Dendritic cell treated with granulocyte-macrophage colony-stimulating factor and Interleukin-4, amounts not matched to agents 40 ng/mL and 50 ng/mL, for 4 days (primary cell): Measurements from ENCODE around the gene OR8G1.

Experiments used
- H3K27ac Mint-ChIP-seq: one replicate; pipeline ENCODE4 v1.8.0; 2022; ENCODE audit warnings: mild to moderate bottlenecking, mixed read lengths
- H3K27me3 Mint-ChIP-seq: one replicate; pipeline ENCODE4 v1.8.0; 2022; ENCODE audit warnings: mild to moderate bottlenecking, mixed read lengths
- H3K36me3 Mint-ChIP-seq: one replicate; pipeline ENCODE4 v1.8.0; 2022; ENCODE audit warnings: low read depth, mixed read lengths
- H3K4me1 Mint-ChIP-seq: one replicate; pipeline ENCODE4 v1.8.0; 2022; ENCODE audit warnings: low read depth, mixed read lengths
- H3K4me3 Mint-ChIP-seq: one replicate; pipeline ENCODE4 v1.8.0; 2022; ENCODE audit warnings: mild to moderate bottlenecking, moderate library complexity, mixed read lengths
- H3K9me3 Mint-ChIP-seq: one replicate; pipeline ENCODE4 v1.8.0; 2022; ENCODE audit warnings: mixed read lengths
- intact Hi-C: fragments of 100-400 bp; cut with micrococcal nuclease; formaldehyde crosslinking; loops from one replicate; pipeline ENCODE4 v1.15.0; 2022

Gene OR8G1

GRCh38 chr11:124240621-124241397, at the start of gene OR8G1:
Gene OR8G1 (plus strand): TSS chr11:124241095. CDS start chr11:124249676, 8,581 bp downstream.
- Mint-ChIP-seq H3K27ac (no peak within 1 kb of the TSS), H3K4me3 (no peak within 1 kb of the TSS), H3K36me3 (no peaks in the 10 kb centered on the region), H3K4me1 (peaks cover 9% of the 10 kb centered on the region), H3K27me3 (peaks cover 3% of the 10 kb centered on the region), H3K9me3 (peaks cover 12% of the 10 kb centered on the region)
- intact Hi-C loops: no loop called here

DNA sequence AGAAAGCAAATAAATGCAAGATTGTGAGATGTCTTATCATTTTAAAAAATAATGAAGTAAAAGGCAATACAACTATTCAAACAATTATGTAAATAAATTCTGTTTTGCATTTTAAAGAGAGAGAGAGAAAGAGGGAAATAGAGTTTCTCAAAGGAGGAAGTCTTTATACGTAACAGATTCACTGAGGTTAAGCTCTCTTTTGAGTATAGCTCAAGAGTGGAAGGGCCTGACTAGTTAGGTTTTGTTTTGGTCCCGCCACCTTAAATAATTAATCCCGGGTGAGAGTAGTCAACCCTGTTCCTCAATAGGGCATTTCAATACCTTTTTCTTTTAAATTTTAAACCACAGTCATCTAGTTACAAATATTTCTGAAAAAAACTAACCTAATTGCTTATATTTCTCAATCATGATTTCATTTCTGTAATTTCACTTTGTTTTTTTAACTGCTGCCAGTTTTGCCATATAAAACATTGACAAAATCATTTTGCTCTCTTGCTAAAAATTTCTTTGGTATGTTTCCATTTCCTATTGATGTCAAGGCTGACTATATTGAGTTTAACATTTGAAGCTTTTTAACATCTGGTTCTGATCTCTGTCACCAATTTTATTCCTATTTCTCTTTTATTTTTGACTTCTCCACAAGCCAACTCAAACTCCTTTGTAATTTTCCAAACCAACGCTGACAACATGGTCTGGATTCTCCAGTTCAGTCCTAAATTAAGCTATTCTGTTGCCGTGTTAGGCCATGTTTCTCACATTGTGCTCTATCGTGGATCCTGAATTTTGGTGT, 47.5 kb upstream of the OR8G1 start:
- H3K9me3 Mint-ChIP-seq: no peaks in the 10 kb centered on the region
- intact Hi-C loops: no loop called here
- no peaks in the 10 kb centered on the region for H3K36me3 Mint-ChIP-seq
- no peaks in the 10 kb centered on the region for H3K27me3 Mint-ChIP-seq
- H3K4me3 Mint-ChIP-seq: no peak overlapping the region
- peaks cover 13% of the 10 kb centered on the region for H3K4me1 Mint-ChIP-seq
- H3K27ac Mint-ChIP-seq: no peak overlapping the region

GRCh38 chr11:124194293-124195188, 46.4 kb upstream of the OR8G1 start:
- no peak overlapping the region for H3K27ac Mint-ChIP-seq
- intact Hi-C loops: loop anchor here (1.0 to 5.0 kb wide), 2 partner anchors 87 to 123 kb away; no protein-coding TSS in a partner anchor

GRCh38 chr11:124195189-124195734, 45.6 kb upstream of the OR8G1 start:
- H3K27me3 Mint-ChIP-seq: peaks cover 3% of the 10 kb centered on the region
- H3K4me1 Mint-ChIP-seq: peaks cover 13% of the 10 kb centered on the region
- no peaks in the 10 kb centered on the region for H3K36me3 Mint-ChIP-seq
- intact Hi-C loops: loop anchor here (1.0 to 5.0 kb wide), 2 partner anchors 88 to 124 kb away; no protein-coding TSS in a partner anchor
- H3K4me3 Mint-ChIP-seq: no peak overlapping the region
- no peaks in the 10 kb centered on the region for H3K9me3 Mint-ChIP-seq
- H3K27ac Mint-ChIP-seq: no peak overlapping the region

More at GRCh38 chr11:124194293-124195188, 46.4 kb upstream of the OR8G1 start:
- Mint-ChIP-seq H3K36me3 (no peaks in the 10 kb centered on the region), H3K4me3 (no peak overlapping the region), H3K4me1 (peaks cover 13% of the 10 kb centered on the region), H3K27me3 (peaks cover 3% of the 10 kb centered on the region), H3K9me3 (no peaks in the 10 kb centered on the region)

GRCh38 chr11:124197999-124198398, 42.9 kb upstream of the OR8G1 start:
- H3K4me1 Mint-ChIP-seq: peaks cover 13% of the 10 kb centered on the region
- H3K36me3 Mint-ChIP-seq: no peaks in the 10 kb centered on the region
- H3K9me3 Mint-ChIP-seq: no peaks in the 10 kb centered on the region
- intact Hi-C loops: loop anchor here (5.0 kb wide), 1 partner anchor 91 kb away; no protein-coding TSS in a partner anchor
- H3K4me3 Mint-ChIP-seq: no peak overlapping the region
- H3K27ac Mint-ChIP-seq: no peak overlapping the region
- H3K27me3 Mint-ChIP-seq: peaks cover 3% of the 10 kb centered on the region

GRCh38 chr11:124198897-124199296, 42.0 kb upstream of the OR8G1 start:
- Mint-ChIP-seq H3K4me3 (no peak overlapping the region), H3K36me3 (no peaks in the 10 kb centered on the region), H3K4me1 (peaks cover 8% of the 10 kb centered on the region), H3K9me3 (no peaks in the 10 kb centered on the region), H3K27ac (no peak overlapping the region), H3K27me3 (peaks cover 3% of the 10 kb centered on the region)
- intact Hi-C loops: loop anchor here (5.0 kb wide), 1 partner anchor 92 kb away; no protein-coding TSS in a partner anchor

DNA sequence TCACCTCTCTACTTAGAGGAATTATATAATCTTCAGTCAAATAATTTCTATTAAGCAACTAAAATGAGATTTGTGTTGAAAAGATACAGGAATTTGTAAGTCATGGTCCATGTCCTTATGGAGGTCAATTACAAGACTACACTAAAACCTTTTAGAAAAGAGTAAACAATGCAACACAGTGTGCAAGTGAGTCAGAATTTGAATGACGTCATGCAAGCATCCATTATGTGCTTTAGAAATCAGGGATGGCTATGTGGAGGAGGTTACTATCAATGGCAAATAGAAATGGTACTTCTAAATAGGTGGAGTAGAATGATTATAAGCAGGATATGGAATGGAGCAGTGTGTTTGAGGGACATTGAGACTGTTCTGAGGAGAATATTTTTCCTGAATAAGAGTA, 41.2 kb upstream of the OR8G1 start:
- intact Hi-C loops: loop anchor here (5.0 kb wide), 1 partner anchor 92 kb away; no protein-coding TSS in a partner anchor
- H3K9me3 Mint-ChIP-seq: no peaks in the 10 kb centered on the region
- peaks cover 5% of the 10 kb centered on the region for H3K4me1 Mint-ChIP-seq
- H3K4me3 Mint-ChIP-seq: no peak overlapping the region
- H3K36me3 Mint-ChIP-seq: no peaks in the 10 kb centered on the region
- H3K27ac Mint-ChIP-seq: no peak overlapping the region
- peaks cover 3% of the 10 kb centered on the region for H3K27me3 Mint-ChIP-seq

- Mint-ChIP-seq H3K36me3 (no peaks in the 10 kb centered on the region), H3K4me3 (no peak overlapping the region), H3K9me3 (no peaks in the 10 kb centered on the region), H3K4me1 (no peaks in the 10 kb centered on the region), H3K27ac (no peak overlapping the region), H3K27me3 (peaks cover 3% of the 10 kb centered on the region)
- intact Hi-C loops: no loop called here
These were observed 40.2 kb upstream of the OR8G1 start for GRCh38 chr11:124200671-124201070.

- Mint-ChIP-seq H3K9me3 (peaks cover 8% of the 10 kb centered on the region), H3K36me3 (no peaks in the 10 kb centered on the region)
- intact Hi-C loops: no loop called here
These were observed 37.9 kb upstream of the OR8G1 start for GRCh38 chr11:124202951-124203350.

GRCh38 chr11:124204008-124204407, 36.9 kb upstream of the OR8G1 start:
- H3K4me1 Mint-ChIP-seq: peaks cover 11% of the 10 kb centered on the region
- no peaks in the 10 kb centered on the region for H3K36me3 Mint-ChIP-seq
- H3K9me3 Mint-ChIP-seq: peaks cover 9% of the 10 kb centered on the region
- no peaks in the 10 kb centered on the region for H3K27me3 Mint-ChIP-seq
- no peak overlapping the region for H3K27ac Mint-ChIP-seq
- H3K4me3 Mint-ChIP-seq: no peak overlapping the region
- intact Hi-C loops: no loop called here

More at GRCh38 chr11:124202951-124203350, 37.9 kb upstream of the OR8G1 start:
- no peak overlapping the region for H3K4me3 Mint-ChIP-seq
- peaks cover 3% of the 10 kb centered on the region for H3K27me3 Mint-ChIP-seq
- H3K4me1 Mint-ChIP-seq: peaks cover 11% of the 10 kb centered on the region
- no peak overlapping the region for H3K27ac Mint-ChIP-seq

GRCh38 chr11:124207102-124207792, 33.6 kb upstream of the OR8G1 start:
- peaks cover 21% of the 10 kb centered on the region for H3K4me1 Mint-ChIP-seq
- intact Hi-C loops: no loop called here
- H3K36me3 Mint-ChIP-seq: no peaks in the 10 kb centered on the region
- peak overlapping the region; percentile 69 for H3K27ac Mint-ChIP-seq
- H3K4me3 Mint-ChIP-seq: no peak overlapping the region
- peaks cover 9% of the 10 kb centered on the region for H3K9me3 Mint-ChIP-seq
- no peaks in the 10 kb centered on the region for H3K27me3 Mint-ChIP-seq

DNA sequence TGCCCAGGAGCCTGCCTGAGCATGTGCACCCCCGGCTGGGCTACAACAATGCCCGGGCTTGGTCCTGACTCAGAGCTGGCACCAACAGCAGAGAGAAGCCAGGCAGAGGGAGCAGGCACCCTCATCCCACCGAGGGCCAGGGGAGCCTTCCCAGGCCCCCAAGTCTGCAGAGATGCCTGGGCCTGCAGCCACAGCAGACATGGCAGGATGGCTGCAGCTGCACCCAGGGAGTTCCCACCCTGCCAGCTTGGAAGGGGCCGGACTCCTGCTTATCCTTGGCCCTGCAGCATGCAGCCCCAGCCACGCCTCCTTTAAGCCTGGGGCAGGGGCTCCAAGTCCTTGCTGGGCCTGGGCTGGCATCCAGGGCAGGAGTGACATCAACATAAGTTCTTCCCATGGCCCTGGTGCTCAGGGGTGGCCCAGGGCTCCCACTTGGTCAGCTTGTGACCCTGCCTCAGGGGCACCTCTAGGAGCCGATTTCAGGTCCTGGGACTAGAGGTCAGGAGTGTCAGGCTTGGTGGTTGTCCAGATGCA, 31.0 kb upstream of the OR8G1 start:
- intact Hi-C loops: no loop called here
- Mint-ChIP-seq H3K36me3 (no peaks in the 10 kb centered on the region), H3K27ac (no peak overlapping the region), H3K4me1 (peaks cover 21% of the 10 kb centered on the region), H3K27me3 (no peaks in the 10 kb centered on the region), H3K9me3 (peaks cover 9% of the 10 kb centered on the region), H3K4me3 (no peak overlapping the region)
